HepG2 (cell line): ENCODE measurements around the gene GPR62. TPM values are rescaled to one million over a fixed set of nuclear protein-coding genes. Genes with fewer than 3 reads are reported as not detected.

Source experiments
- ARID2 ChIP-seq: sonication (generic); formaldehyde crosslinking; IDR thresholded peaks from 2 replicates; pipeline ENCODE4 v1.8.1; 2022; ENCODE audit warnings: mild to moderate bottlenecking, missing genetic modification reagents, borderline replicate concordance
- ATF7 ChIP-seq, 2 experiments: fragments of 450-650 bp in 1 of 2; sonication (generic) in 1 of 2; formaldehyde crosslinking in 1 of 2; IDR thresholded peaks; 2 replicates each; pipeline versions ENCODE4 v1.4.0 to v1.6.1; 2016 to 2020; ENCODE audit warnings: antibody characterized with exemption in 1 of 2, mild to moderate bottlenecking in 1 of 2, missing genetic modification reagents in 1 of 2
- ATM ChIP-seq: fragments of 450-650 bp; IDR thresholded peaks from 2 replicates; pipeline ENCODE4 v1.7.1; 2017; ENCODE audit warnings: mild to moderate bottlenecking, borderline replicate concordance
- HNRNPH1 ChIP-seq: fragments of 200-400 bp; formaldehyde crosslinking; optimal IDR thresholded peaks from 2 replicates; pipeline ENCODE3; 2017; ENCODE audit warnings: mild to moderate bottlenecking, low read depth, low read length
- REL ChIP-seq: sonication (generic); formaldehyde crosslinking; conservative IDR thresholded peaks from 2 replicates; pipeline ENCODE4 v1.8.0; 2022; ENCODE audit warnings: mild to moderate bottlenecking, missing genetic modification reagents, moderate library complexity
- TSC22D2 ChIP-seq: sonication (generic); formaldehyde crosslinking; IDR thresholded peaks from 2 replicates; pipeline ENCODE4 v1.5.1; 2020; ENCODE audit warnings: missing genetic modification reagents, mild to moderate bottlenecking, borderline replicate concordance
- ZNF569 ChIP-seq: sonication (generic); formaldehyde crosslinking; IDR thresholded peaks from 2 replicates; pipeline ENCODE4 v1.5.0; 2020; ENCODE audit warnings: mild to moderate bottlenecking, missing genetic modification reagents, moderate library complexity, borderline replicate concordance
- polyA plus RNA-seq, 8 experiments: library from polyadenylated mRNA; depleted of rRNA in 3 of 8; stranded (reverse) in 7 of 8; unstranded in 1 of 8; fragments of >200 nt; fragmentation: Illumina TruSeq in 4 of 8; extraction: Trizol in 4 of 8; gene quantifications; 2 replicates each; pipeline versions ENCODE4 v1.2.1 to v1.2.3, GENCODE V29; 2011 to 2016; ENCODE audit warnings: low read depth in 4 of 8, missing spikeins in 1 of 8, mixed read lengths in 1 of 8; ENCODE audit not compliant: insufficient read depth in 1 of 8
- total RNA-seq, 5 experiments: library from RNA; depleted of rRNA; stranded (reverse); fragments of >200 nt; fragmentation: Illumina TruSeq; extraction: Trizol; gene quantifications; 2 replicates each; pipeline ENCODE4 v1.2.3, GENCODE V29; 2016; ENCODE audit warnings: low read depth in 1 of 5
- TF ChIP-seq, protein P1 (sequence below): sonication (generic); formaldehyde crosslinking; IDR thresholded peaks from 2 replicates; pipeline ENCODE4 v1.5.0; 2020; ENCODE audit warnings: mild to moderate bottlenecking, missing genetic modification reagents, borderline replicate concordance
- TF ChIP-seq, protein P2 (sequence below): sonication (generic); formaldehyde crosslinking; IDR thresholded peaks from 2 replicates; pipeline ENCODE4 v1.4.0; 2020; ENCODE audit warnings: missing genetic modification reagents, low read depth, mild to moderate bottlenecking, borderline replicate concordance
- TF ChIP-seq, protein P3 (sequence below): sonication (generic); formaldehyde crosslinking; IDR thresholded peaks from 2 replicates; pipeline ENCODE4 v1.9.0; 2021; ENCODE audit warnings: missing genetic modification reagents, mild to moderate bottlenecking, borderline replicate concordance
- TF ChIP-seq, protein P4 (sequence below): sonication (generic); formaldehyde crosslinking; IDR thresholded peaks from 2 replicates; pipeline ENCODE4 v1.4.0; 2020; ENCODE audit warnings: missing genetic modification reagents
- TF ChIP-seq, protein P5 (sequence below): sonication (generic); formaldehyde crosslinking; IDR thresholded peaks from 2 replicates; pipeline ENCODE4 v1.8.1; 2023; ENCODE audit warnings: mild to moderate bottlenecking, missing genetic modification reagents
- TF ChIP-seq, protein P6 (sequence below): IDR thresholded peaks from 2 replicates; pipeline ENCODE4 v1.6.1; 2016

Gene GPR62
- total and polyA plus RNA-seq, 2 of the 13 experiments (the other 11 are each of a cell fraction or from before 2014, with no cell fraction given) = not detected

DNA sequence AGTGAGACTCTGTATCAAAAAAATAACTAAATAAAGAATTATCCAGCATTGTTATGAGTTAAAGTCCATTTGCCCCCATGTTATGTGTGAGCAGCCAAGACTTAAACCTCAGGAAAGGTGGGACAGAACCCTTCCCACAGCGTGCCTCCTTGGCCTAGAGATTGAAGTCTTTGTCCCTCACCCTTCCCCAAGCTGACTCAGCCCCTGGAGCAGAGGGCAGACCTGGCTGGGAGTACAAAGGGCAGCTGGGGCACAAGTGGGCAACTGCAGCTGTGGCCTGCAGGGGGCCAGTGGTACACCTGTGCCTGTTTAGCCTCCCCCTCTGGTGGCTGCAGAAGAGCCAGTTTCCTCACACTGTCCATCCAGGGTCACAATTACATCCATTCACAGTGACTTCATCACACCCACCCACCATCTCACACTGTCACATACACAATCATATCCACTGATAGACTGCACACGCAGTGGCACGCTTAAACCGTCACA is 27.2 kb downstream of the GPR62 start (continued):
- TF ChIP-seq, protein P1, sequence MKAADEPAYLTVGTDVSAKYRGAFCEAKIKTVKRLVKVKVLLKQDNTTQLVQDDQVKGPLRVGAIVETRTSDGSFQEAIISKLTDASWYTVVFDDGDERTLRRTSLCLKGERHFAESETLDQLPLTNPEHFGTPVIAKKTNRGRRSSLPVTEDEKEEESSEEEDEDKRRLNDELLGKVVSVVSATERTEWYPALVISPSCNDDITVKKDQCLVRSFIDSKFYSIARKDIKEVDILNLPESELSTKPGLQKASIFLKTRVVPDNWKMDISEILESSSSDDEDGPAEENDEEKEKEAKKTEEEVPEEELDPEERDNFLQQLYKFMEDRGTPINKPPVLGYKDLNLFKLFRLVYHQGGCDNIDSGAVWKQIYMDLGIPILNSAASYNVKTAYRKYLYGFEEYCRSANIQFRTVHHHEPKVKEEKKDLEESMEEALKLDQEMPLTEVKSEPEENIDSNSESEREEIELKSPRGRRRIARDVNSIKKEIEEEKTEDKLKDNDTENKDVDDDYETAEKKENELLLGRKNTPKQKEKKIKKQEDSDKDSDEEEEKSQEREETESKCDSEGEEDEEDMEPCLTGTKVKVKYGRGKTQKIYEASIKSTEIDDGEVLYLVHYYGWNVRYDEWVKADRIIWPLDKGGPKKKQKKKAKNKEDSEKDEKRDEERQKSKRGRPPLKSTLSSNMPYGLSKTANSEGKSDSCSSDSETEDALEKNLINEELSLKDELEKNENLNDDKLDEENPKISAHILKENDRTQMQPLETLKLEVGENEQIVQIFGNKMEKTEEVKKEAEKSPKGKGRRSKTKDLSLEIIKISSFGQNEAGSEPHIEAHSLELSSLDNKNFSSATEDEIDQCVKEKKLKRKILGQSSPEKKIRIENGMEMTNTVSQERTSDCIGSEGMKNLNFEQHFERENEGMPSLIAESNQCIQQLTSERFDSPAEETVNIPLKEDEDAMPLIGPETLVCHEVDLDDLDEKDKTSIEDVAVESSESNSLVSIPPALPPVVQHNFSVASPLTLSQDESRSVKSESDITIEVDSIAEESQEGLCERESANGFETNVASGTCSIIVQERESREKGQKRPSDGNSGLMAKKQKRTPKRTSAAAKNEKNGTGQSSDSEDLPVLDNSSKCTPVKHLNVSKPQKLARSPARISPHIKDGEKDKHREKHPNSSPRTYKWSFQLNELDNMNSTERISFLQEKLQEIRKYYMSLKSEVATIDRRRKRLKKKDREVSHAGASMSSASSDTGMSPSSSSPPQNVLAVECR = peak; percentile 28; the same call in 1 of the 2 replicates
- TF ChIP-seq ATF7 (IDR thresholded peaks at IDR 0.05) (no peak), ATF7 (CRISPR knock-in tag; IDR thresholded peaks at IDR 0.05) (no peak), ARID2 (no peak), ZNF569 (no peak), REL (CRISPR knock-in tag) (no peak; the same call in 1 of the 2 replicates), ATM (no peak), HNRNPH1 (no peak), TSC22D2 (CRISPR knock-in tag) (no peak)
- TF ChIP-seq, protein P2, sequence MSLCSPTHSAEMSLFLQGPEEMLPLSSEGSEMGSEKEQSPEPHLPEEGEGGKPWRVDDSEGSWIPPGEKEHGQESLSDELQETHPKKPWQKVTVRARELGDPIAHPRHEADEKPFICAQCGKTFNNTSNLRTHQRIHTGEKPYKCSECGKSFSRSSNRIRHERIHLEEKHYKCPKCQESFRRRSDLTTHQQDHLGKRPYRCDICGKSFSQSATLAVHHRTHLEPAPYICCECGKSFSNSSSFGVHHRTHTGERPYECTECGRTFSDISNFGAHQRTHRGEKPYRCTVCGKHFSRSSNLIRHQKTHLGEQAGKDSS (CRISPR knock-in tag) = no peak
- TF ChIP-seq, protein P3, sequence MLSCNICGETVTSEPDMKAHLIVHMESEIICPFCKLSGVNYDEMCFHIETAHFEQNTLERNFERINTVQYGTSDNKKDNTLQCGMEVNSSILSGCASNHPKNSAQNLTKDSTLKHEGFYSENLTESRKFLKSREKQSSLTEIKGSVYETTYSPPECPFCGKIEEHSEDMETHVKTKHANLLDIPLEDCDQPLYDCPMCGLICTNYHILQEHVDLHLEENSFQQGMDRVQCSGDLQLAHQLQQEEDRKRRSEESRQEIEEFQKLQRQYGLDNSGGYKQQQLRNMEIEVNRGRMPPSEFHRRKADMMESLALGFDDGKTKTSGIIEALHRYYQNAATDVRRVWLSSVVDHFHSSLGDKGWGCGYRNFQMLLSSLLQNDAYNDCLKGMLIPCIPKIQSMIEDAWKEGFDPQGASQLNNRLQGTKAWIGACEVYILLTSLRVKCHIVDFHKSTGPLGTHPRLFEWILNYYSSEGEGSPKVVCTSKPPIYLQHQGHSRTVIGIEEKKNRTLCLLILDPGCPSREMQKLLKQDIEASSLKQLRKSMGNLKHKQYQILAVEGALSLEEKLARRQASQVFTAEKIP (CRISPR knock-in tag) = no peak
- TF ChIP-seq, protein P4, sequence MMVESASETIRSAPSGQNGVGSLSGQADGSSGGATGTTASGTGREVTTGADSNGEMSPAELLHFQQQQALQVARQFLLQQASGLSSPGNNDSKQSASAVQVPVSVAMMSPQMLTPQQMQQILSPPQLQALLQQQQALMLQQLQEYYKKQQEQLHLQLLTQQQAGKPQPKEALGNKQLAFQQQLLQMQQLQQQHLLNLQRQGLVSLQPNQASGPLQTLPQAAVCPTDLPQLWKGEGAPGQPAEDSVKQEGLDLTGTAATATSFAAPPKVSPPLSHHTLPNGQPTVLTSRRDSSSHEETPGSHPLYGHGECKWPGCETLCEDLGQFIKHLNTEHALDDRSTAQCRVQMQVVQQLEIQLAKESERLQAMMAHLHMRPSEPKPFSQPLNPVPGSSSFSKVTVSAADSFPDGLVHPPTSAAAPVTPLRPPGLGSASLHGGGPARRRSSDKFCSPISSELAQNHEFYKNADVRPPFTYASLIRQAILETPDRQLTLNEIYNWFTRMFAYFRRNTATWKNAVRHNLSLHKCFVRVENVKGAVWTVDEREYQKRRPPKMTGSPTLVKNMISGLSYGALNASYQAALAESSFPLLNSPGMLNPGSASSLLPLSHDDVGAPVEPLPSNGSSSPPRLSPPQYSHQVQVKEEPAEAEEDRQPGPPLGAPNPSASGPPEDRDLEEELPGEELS (CRISPR knock-in tag) = peak; percentile 77; the same call in 1 of the 2 replicates
- TF ChIP-seq, protein P5, sequence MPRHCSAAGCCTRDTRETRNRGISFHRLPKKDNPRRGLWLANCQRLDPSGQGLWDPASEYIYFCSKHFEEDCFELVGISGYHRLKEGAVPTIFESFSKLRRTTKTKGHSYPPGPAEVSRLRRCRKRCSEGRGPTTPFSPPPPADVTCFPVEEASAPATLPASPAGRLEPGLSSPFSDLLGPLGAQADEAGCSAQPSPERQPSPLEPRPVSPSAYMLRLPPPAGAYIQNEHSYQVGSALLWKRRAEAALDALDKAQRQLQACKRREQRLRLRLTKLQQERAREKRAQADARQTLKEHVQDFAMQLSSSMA (CRISPR knock-in tag) = no peak
- TF ChIP-seq, protein P6, sequence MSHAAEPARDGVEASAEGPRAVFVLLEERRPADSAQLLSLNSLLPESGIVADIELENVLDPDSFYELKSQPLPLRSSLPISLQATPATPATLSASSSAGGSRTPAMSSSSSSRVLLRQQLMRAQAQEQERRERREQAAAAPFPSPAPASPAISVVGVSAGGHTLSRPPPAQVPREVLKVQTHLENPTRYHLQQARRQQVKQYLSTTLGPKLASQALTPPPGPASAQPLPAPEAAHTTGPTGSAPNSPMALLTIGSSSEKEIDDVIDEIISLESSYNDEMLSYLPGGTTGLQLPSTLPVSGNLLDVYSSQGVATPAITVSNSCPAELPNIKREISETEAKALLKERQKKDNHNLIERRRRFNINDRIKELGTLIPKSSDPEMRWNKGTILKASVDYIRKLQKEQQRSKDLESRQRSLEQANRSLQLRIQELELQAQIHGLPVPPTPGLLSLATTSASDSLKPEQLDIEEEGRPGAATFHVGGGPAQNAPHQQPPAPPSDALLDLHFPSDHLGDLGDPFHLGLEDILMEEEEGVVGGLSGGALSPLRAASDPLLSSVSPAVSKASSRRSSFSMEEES (CRISPR knock-in tag) = 0 out of 2 replicates have a peak, but pooled peaks have one; percentile 33
